ENCODE data around the gene ADARB2. TPM values are rescaled to one million over a fixed set of nuclear protein-coding genes. Genes with fewer than 3 reads are reported as not detected.

ADARB2 gene
- total and polyA plus RNA-seq, 10 of the 15 experiments (the other 5 are each of a cell fraction or from before 2014, with no cell fraction given) = 0.02 to 4.1 (median 0.76) TPM

DNA sequence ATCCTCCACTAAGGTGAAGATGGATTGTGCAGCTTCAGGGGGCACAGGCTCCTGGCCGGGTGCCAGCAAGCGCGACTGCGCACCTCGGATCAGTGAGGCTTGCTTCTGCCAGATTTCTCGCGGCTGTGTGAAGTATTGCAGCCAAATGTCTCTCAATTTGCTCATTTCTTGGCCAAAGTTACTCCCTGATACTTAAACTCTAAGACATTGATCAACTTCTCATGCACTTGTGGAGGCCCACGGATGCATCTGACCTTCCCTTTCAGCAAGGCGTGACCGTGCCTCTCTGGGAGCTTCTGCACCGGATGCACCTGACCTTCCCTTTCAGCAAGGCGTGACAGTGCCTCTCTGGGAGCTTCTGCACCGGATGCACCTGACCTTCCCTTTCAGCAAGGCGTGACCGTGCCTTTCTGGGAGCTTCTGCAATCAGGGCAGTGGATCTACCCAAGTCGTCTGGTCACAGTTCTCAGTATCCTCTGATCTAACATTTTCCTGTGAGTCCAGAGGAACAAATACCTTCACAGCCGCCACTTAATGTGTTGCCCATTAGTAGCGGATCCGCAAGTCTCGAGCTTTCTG is 248.3 kb downstream of the ADARB2 start (continued):
- no peak for TF ChIP-seq ZBTB4 (CRISPR knock-in tag; IDR thresholded peaks at IDR 0.05)
- TF ChIP-seq GATAD2B (conservative IDR thresholded peaks at IDR 0.05; ENCODE audit: low read depth) = no peak
- TF ChIP-seq, protein P1, sequence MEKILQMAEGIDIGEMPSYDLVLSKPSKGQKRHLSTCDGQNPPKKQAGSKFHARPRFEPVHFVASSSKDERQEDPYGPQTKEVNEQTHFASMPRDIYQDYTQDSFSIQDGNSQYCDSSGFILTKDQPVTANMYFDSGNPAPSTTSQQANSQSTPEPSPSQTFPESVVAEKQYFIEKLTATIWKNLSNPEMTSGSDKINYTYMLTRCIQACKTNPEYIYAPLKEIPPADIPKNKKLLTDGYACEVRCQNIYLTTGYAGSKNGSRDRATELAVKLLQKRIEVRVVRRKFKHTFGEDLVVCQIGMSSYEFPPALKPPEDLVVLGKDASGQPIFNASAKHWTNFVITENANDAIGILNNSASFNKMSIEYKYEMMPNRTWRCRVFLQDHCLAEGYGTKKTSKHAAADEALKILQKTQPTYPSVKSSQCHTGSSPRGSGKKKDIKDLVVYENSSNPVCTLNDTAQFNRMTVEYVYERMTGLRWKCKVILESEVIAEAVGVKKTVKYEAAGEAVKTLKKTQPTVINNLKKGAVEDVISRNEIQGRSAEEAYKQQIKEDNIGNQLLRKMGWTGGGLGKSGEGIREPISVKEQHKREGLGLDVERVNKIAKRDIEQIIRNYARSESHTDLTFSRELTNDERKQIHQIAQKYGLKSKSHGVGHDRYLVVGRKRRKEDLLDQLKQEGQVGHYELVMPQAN (conservative IDR thresholded peaks at IDR 0.05) = no peak
- no peak for TF ChIP-seq CBX5 (IDR thresholded peaks at IDR 0.05; ENCODE audit: low read depth)
- no peak for TF ChIP-seq PAX8 (IDR thresholded peaks at IDR 0.05)
- TF ChIP-seq RB1 (IDR thresholded peaks at IDR 0.05; ENCODE audit: borderline replicate concordance) = no peak
- no peak for TF ChIP-seq SP1 (IDR thresholded peaks at IDR 0.05; ENCODE audit: low read depth, low read length)
- TF ChIP-seq ZNF622 (IDR thresholded peaks at IDR 0.05) = no peak
- TF ChIP-seq BRCA1 (IDR thresholded peaks at IDR 0.05; ENCODE audit: low read depth, low read length) = no peak
- peak; percentile 78 for TF ChIP-seq SMAD1 (IDR thresholded peaks at IDR 0.05; ENCODE audit: low read depth, partially characterized antibody)
- no peak for TF ChIP-seq EZH2 (IDR thresholded peaks at IDR 0.05; ENCODE audit: borderline replicate concordance, control insufficient read depth, low read depth, low read length)
- TF ChIP-seq, protein P2, sequence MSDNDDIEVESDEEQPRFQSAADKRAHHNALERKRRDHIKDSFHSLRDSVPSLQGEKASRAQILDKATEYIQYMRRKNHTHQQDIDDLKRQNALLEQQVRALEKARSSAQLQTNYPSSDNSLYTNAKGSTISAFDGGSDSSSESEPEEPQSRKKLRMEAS (IDR thresholded peaks at IDR 0.05; ENCODE audit: low read depth, low read length) = no peak
- no peak for TF ChIP-seq NFXL1 (IDR thresholded peaks at IDR 0.05; ENCODE audit: borderline replicate concordance)
- no peak for TF ChIP-seq MEF2B (IDR thresholded peaks at IDR 0.05; ENCODE audit: partially characterized antibody, poor library complexity, severe bottlenecking)
- TF ChIP-seq SKIL (IDR thresholded peaks at IDR 0.05; ENCODE audit: low read depth, poor library complexity, severe bottlenecking) = no peak
- no peak for TF ChIP-seq NR2C1 (IDR thresholded peaks at IDR 0.05)
- no peak for TF ChIP-seq SIX5 (IDR thresholded peaks at IDR 0.05; ENCODE audit: low read depth, low read length, severe bottlenecking)
- TF ChIP-seq, protein P3, sequence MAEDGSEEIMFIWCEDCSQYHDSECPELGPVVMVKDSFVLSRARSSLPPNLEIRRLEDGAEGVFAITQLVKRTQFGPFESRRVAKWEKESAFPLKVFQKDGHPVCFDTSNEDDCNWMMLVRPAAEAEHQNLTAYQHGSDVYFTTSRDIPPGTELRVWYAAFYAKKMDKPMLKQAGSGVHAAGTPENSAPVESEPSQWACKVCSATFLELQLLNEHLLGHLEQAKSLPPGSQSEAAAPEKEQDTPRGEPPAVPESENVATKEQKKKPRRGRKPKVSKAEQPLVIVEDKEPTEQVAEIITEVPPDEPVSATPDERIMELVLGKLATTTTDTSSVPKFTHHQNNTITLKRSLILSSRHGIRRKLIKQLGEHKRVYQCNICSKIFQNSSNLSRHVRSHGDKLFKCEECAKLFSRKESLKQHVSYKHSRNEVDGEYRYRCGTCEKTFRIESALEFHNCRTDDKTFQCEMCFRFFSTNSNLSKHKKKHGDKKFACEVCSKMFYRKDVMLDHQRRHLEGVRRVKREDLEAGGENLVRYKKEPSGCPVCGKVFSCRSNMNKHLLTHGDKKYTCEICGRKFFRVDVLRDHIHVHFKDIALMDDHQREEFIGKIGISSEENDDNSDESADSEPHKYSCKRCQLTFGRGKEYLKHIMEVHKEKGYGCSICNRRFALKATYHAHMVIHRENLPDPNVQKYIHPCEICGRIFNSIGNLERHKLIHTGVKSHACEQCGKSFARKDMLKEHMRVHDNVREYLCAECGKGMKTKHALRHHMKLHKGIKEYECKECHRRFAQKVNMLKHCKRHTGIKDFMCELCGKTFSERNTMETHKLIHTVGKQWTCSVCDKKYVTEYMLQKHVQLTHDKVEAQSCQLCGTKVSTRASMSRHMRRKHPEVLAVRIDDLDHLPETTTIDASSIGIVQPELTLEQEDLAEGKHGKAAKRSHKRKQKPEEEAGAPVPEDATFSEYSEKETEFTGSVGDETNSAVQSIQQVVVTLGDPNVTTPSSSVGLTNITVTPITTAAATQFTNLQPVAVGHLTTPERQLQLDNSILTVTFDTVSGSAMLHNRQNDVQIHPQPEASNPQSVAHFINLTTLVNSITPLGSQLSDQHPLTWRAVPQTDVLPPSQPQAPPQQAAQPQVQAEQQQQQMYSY (CRISPR knock-in tag; IDR thresholded peaks at IDR 0.05) = no peak

Data from GM12878 (cell line).